SK-N-SH (cell line): ENCODE data around the gene RHOH. TPM values are rescaled to one million over a fixed set of nuclear protein-coding genes. Genes with fewer than 3 reads are reported as not detected.

Experiments
- CTCF ChIA-PET: fragments of 300-600, 350-600 bp; formaldehyde crosslinking; extraction: SDS; loops from one replicate; lab custom pipeline; 2021; lab: Yijun Ruan, JAX
- POLR2A ChIA-PET: fragments of 350-600 bp; sonication (Branson Sonifier 250); formaldehyde crosslinking; extraction: SDS; loops from one replicate; lab custom pipeline; 2020; ENCODE audit warnings: antibody characterized with exemption, inconsistent platforms; lab: Yijun Ruan, JAX
- DNase-seq: peaks from one replicate; pipeline ENCODE4 v3.0.0; 2012
- H2AFZ ChIP-seq: fragments of 200-600 bp; sonication (generic); 2 replicates; pipeline ENCODE4 v1.8.1; 2016; ENCODE audit warnings: antibody characterized with exemption, mild to moderate bottlenecking, low read depth
- H3F3A ChIP-seq: fragments of 200-600 bp; sonication (generic); replicated peaks from 2 replicates; pipeline ENCODE3; 2016; ENCODE audit warnings: antibody characterized with exemption, mild to moderate bottlenecking; ENCODE audit not compliant: insufficient read depth
- H3K27ac ChIP-seq, 2 experiments: fragments of 200-500 bp in 1 of 2; fragments of 200-600 bp in 1 of 2; sonication (Bioruptor generic) in 1 of 2; sonication (generic), shearing (Covaris generic) in 1 of 2; 2 replicates each; pipeline versions ENCODE4 v1.5.1 to v1.6.1; 2014 to 2016; ENCODE audit warnings: low read depth in 2 of 2, inconsistent platforms in 1 of 2, low read length in 1 of 2, mild to moderate bottlenecking in 1 of 2, mixed read lengths in 1 of 2
- H3K27me3 ChIP-seq: fragments of 200-600 bp; sonication (generic), shearing (Covaris generic); 2 replicates; pipeline ENCODE4 v1.6.1; 2016; ENCODE audit warnings: mixed run types; ENCODE audit not compliant: insufficient read depth
- H3K36me3 ChIP-seq, 2 experiments: fragments of 200-500 bp in 1 of 2; fragments of 200-600 bp in 1 of 2; sonication (Bioruptor generic) in 1 of 2; sonication (generic) in 1 of 2; replicated peaks in 1 of 2; 2 replicates each; pipeline versions ENCODE3 to v1.5.1; 2014 to 2016; ENCODE audit warnings: low read length in 1 of 2, mild to moderate bottlenecking in 1 of 2; ENCODE audit not compliant: insufficient read depth in 2 of 2, control insufficient read depth in 1 of 2
- H3K4me1 ChIP-seq, 2 experiments: fragments of 200-500 bp in 1 of 2; fragments of 200-600 bp in 1 of 2; sonication (Bioruptor generic) in 1 of 2; sonication (generic), shearing (Covaris generic) in 1 of 2; 2 replicates each; pipeline versions ENCODE4 v1.5.1 to v1.6.1; 2014 to 2016; ENCODE audit warnings: low read depth in 1 of 2, low read length in 1 of 2, mixed run types in 1 of 2; ENCODE audit not compliant: insufficient read depth in 2 of 2, control insufficient read depth in 1 of 2
- H3K4me2 ChIP-seq: fragments of 200-600 bp; sonication (generic), shearing (Covaris generic); 2 replicates; pipeline ENCODE4 v1.6.1; 2017; ENCODE audit warnings: mixed run types
- H3K4me3 ChIP-seq, 2 experiments: fragments of 200-500 bp in 1 of 2; fragments of 200-600 bp in 1 of 2; sonication (Bioruptor generic) in 1 of 2; sonication (generic), shearing (Covaris generic) in 1 of 2; 2 replicates each; pipeline versions ENCODE4 v1.5.1 to v1.8.1; 2014 to 2016; ENCODE audit warnings: low read depth in 2 of 2, inconsistent platforms in 1 of 2, low read length in 1 of 2, mild to moderate bottlenecking in 1 of 2, mixed read lengths in 1 of 2, moderate library complexity in 1 of 2
- H3K79me2 ChIP-seq: fragments of 200-600 bp; sonication (generic); 2 replicates; pipeline ENCODE4 v1.8.1; 2017; ENCODE audit warnings: mild to moderate bottlenecking; ENCODE audit not compliant: insufficient read depth
- H3K9ac ChIP-seq: fragments of 200-600 bp; sonication (generic); 2 replicates; pipeline ENCODE4 v1.6.1; 2017; ENCODE audit warnings: mixed run types
- H3K9me2 ChIP-seq: fragments of 200-600 bp; sonication (generic); 2 replicates; pipeline ENCODE4 v1.6.1; 2017; ENCODE audit warnings: mixed run types
- H3K9me3 ChIP-seq: fragments of 200-600 bp; sonication (generic); 2 replicates; pipeline ENCODE4 v1.6.1; 2017; ENCODE audit warnings: mixed run types, mild to moderate bottlenecking, moderate library complexity
- H4K20me1 ChIP-seq: fragments of 200-600 bp; sonication (generic); 2 replicates; pipeline ENCODE4 v1.6.1; 2017; ENCODE audit warnings: mild to moderate bottlenecking, mixed run types; ENCODE audit not compliant: insufficient read depth
- ELF1 ChIP-seq: IDR thresholded peaks from 2 replicates; pipeline ENCODE4 v1.4.0; 2012
- EZH2phosphoT487 ChIP-seq: fragments of 200-600 bp; sonication (generic); IDR thresholded peaks from 2 replicates; pipeline ENCODE4 v1.6.1; 2017; ENCODE audit warnings: low read depth, mixed run types, mild to moderate bottlenecking, antibody characterized with exemption, moderate library complexity, borderline replicate concordance
- FOSL2 ChIP-seq: IDR thresholded peaks from 2 replicates; pipeline ENCODE4 v1.4.0; 2012; ENCODE audit warnings: low read depth, mild to moderate bottlenecking, moderate library complexity, borderline replicate concordance
- GABPA ChIP-seq: IDR thresholded peaks from 2 replicates; pipeline ENCODE4 v1.4.0; 2012; ENCODE audit warnings: low read depth, mild to moderate bottlenecking
- MXI1 ChIP-seq: IDR thresholded peaks from 2 replicates; pipeline ENCODE4 v1.6.1; 2012; ENCODE audit warnings: mild to moderate bottlenecking, low read depth, low read length, improper control_type of control experiment
- NFIC ChIP-seq: IDR thresholded peaks from 2 replicates; pipeline ENCODE4 v1.4.0; 2012; ENCODE audit warnings: borderline replicate concordance
- POLR2AphosphoS5 ChIP-seq: IDR thresholded peaks from 2 replicates; pipeline ENCODE4 v1.6.1; 2012; ENCODE audit warnings: low read depth, low read length
- RAD21 ChIP-seq: IDR thresholded peaks from 2 replicates; pipeline ENCODE4 v1.6.1; 2012; ENCODE audit warnings: mild to moderate bottlenecking, low read length
- RCOR1 ChIP-seq: fragments of 150-350 bp; IDR thresholded peaks from 2 replicates; pipeline ENCODE4 v1.6.1; 2017; ENCODE audit warnings: antibody characterized with exemption, low read length
- RFX5 ChIP-seq: IDR thresholded peaks from 2 replicates; pipeline ENCODE4 v1.6.1; 2012; ENCODE audit warnings: mild to moderate bottlenecking, improper control_type of control experiment, low read length
- SMC3 ChIP-seq: IDR thresholded peaks from 2 replicates; pipeline ENCODE4 v1.6.1; 2012; ENCODE audit warnings: low read depth, low read length, improper control_type of control experiment
- TEAD4 ChIP-seq: IDR thresholded peaks from 2 replicates; pipeline ENCODE4 v1.4.0; 2012; ENCODE audit warnings: mild to moderate bottlenecking, borderline replicate concordance; ENCODE audit not compliant: insufficient read depth
- USF2 ChIP-seq: fragments of 150-350 bp; IDR thresholded peaks from 2 replicates; pipeline ENCODE4 v1.6.1; 2017; ENCODE audit warnings: antibody characterized with exemption, low read length, low read depth, borderline replicate concordance
- WGBS: methylation state at CpG from one replicate; pipeline ENCODE4 v1.1.6; 2017; ENCODE audit warnings: low lambda C conversion rate; 5-methylcytosine and 5-hydroxymethylcytosine counted together
- polyA plus RNA-seq, 3 experiments: library from polyadenylated mRNA; depleted of rRNA; stranded (reverse); fragments of >200 nt; gene quantifications; 2 replicates each; pipeline ENCODE4 v1.2.3, GENCODE V29; 2012
- TF ChIP-seq, protein P1 (sequence below): IDR thresholded peaks from 2 replicates; pipeline ENCODE4 v1.4.0; 2012; ENCODE audit warnings: low read depth, borderline replicate concordance
- TF ChIP-seq, protein P2 (sequence below): IDR thresholded peaks from 2 replicates; pipeline ENCODE4 v1.6.1; 2012; ENCODE audit warnings: mild to moderate bottlenecking, low read depth, low read length, moderate library complexity
- TF ChIP-seq, protein P3 (sequence below): fragments of 150-350 bp; IDR thresholded peaks from 2 replicates; pipeline ENCODE4 v1.6.1; 2016; ENCODE audit warnings: mild to moderate bottlenecking, low read depth, low read length
- TF ChIP-seq, protein P4 (sequence below): IDR thresholded peaks from 2 replicates; pipeline ENCODE4 v1.4.0; 2012; ENCODE audit warnings: low read depth, borderline replicate concordance

RHOH gene
- polyA plus RNA-seq, 1 of the 3 experiments (the other 2 are of a cell fraction), result not detected

- DNase-seq, result no peak
Observed at GRCh38 chr4:40232610-40233009, 35.8 kb downstream of the RHOH start.

More at GRCh38 chr4:40232610-40233009, 35.8 kb downstream of the RHOH start:
- Histone ChIP-seq H3K79me2 (no peaks in the 10 kb centered on the region), H4K20me1 (no peaks in the 10 kb centered on the region), H3K9ac (no peak overlapping the region), H3K4me3 (no peak overlapping the region), H2AFZ (no peak overlapping the region), H3K4me1 (no peaks in the 10 kb centered on the region), H3K27me3 (no peaks in the 10 kb centered on the region), H3K27ac (no peak overlapping the region), H3K4me2 (no peak overlapping the region), H3K9me3 (no peaks in the 10 kb centered on the region), H3F3A (peaks cover 3% of the 10 kb centered on the region), H3K9me2 (no peaks in the 10 kb centered on the region), H3K36me3 (no peaks in the 10 kb centered on the region)
- ChIA-PET CTCF (interaction anchor here (1.3 kb wide), 1 partner anchor 25 kb away, joined by 5 read pairs; no protein-coding TSS in a partner anchor), POLR2A (no interaction called here)
- TF ChIP-seq, protein P1, sequence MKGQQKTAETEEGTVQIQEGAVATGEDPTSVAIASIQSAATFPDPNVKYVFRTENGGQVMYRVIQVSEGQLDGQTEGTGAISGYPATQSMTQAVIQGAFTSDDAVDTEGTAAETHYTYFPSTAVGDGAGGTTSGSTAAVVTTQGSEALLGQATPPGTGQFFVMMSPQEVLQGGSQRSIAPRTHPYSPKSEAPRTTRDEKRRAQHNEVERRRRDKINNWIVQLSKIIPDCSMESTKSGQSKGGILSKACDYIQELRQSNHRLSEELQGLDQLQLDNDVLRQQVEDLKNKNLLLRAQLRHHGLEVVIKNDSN, result no peak
- TF ChIP-seq NFIC, result no peak
- TF ChIP-seq ELF1, result no peak
- TF ChIP-seq FOSL2, result no peak
- TF ChIP-seq, protein P2, sequence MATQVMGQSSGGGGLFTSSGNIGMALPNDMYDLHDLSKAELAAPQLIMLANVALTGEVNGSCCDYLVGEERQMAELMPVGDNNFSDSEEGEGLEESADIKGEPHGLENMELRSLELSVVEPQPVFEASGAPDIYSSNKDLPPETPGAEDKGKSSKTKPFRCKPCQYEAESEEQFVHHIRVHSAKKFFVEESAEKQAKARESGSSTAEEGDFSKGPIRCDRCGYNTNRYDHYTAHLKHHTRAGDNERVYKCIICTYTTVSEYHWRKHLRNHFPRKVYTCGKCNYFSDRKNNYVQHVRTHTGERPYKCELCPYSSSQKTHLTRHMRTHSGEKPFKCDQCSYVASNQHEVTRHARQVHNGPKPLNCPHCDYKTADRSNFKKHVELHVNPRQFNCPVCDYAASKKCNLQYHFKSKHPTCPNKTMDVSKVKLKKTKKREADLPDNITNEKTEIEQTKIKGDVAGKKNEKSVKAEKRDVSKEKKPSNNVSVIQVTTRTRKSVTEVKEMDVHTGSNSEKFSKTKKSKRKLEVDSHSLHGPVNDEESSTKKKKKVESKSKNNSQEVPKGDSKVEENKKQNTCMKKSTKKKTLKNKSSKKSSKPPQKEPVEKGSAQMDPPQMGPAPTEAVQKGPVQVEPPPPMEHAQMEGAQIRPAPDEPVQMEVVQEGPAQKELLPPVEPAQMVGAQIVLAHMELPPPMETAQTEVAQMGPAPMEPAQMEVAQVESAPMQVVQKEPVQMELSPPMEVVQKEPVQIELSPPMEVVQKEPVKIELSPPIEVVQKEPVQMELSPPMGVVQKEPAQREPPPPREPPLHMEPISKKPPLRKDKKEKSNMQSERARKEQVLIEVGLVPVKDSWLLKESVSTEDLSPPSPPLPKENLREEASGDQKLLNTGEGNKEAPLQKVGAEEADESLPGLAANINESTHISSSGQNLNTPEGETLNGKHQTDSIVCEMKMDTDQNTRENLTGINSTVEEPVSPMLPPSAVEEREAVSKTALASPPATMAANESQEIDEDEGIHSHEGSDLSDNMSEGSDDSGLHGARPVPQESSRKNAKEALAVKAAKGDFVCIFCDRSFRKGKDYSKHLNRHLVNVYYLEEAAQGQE, result no peak
- TF ChIP-seq GABPA, result no peak
- TF ChIP-seq, protein P3, sequence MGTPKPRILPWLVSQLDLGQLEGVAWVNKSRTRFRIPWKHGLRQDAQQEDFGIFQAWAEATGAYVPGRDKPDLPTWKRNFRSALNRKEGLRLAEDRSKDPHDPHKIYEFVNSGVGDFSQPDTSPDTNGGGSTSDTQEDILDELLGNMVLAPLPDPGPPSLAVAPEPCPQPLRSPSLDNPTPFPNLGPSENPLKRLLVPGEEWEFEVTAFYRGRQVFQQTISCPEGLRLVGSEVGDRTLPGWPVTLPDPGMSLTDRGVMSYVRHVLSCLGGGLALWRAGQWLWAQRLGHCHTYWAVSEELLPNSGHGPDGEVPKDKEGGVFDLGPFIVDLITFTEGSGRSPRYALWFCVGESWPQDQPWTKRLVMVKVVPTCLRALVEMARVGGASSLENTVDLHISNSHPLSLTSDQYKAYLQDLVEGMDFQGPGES, result no peak
- TF ChIP-seq EZH2phosphoT487, result no peak
- no peak for TF ChIP-seq TEAD4
- no peak for TF ChIP-seq USF2
- no peak for TF ChIP-seq POLR2AphosphoS5
- TF ChIP-seq RAD21, result no peak
- no peak for TF ChIP-seq RCOR1
- no peak for TF ChIP-seq RFX5
- TF ChIP-seq, protein P4, sequence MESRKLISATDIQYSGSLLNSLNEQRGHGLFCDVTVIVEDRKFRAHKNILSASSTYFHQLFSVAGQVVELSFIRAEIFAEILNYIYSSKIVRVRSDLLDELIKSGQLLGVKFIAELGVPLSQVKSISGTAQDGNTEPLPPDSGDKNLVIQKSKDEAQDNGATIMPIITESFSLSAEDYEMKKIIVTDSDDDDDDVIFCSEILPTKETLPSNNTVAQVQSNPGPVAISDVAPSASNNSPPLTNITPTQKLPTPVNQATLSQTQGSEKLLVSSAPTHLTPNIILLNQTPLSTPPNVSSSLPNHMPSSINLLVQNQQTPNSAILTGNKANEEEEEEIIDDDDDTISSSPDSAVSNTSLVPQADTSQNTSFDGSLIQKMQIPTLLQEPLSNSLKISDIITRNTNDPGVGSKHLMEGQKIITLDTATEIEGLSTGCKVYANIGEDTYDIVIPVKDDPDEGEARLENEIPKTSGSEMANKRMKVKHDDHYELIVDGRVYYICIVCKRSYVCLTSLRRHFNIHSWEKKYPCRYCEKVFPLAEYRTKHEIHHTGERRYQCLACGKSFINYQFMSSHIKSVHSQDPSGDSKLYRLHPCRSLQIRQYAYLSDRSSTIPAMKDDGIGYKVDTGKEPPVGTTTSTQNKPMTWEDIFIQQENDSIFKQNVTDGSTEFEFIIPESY, result no peak
- no peak for TF ChIP-seq SMC3
- TF ChIP-seq MXI1, result no peak
- WGBS, result 65% methylated on average over 3 of the region's 3 CpGs
